HG03521 (cell line): ENCODE results near the gene CDKN1A.
"Not testable (repeated sequence)": the region's sequence is repeated elsewhere in the genome, so short reads cannot be mapped to it uniquely, and the experiment has no call there.

ENCODE experiments used
- ATAC-seq: cut with Tn5 transposase; IDR thresholded peaks from one replicate; pipeline ENCODE4 v1.9.1; 2021; ENCODE audit warnings: mild to moderate bottlenecking, moderate library complexity; ENCODE audit not compliant: unreplicated experiment

The CDKN1A gene

GRCh38 chr6:36678488-36679042 is at the start of gene CDKN1A:
Gene CDKN1A, plus strand, starts transcription at chr6:36678714. Its CDS starts 5,388 bp downstream, at chr6:36684102.
- peak; percentile 50 for ATAC-seq

- ATAC-seq: no peak
Measured at GRCh38 chr6:36629784-36630183, 48.7 kb upstream of the CDKN1A start.

- no peak for ATAC-seq
Measured at GRCh38 chr6:36631326-36632011, 47.0 kb upstream of the CDKN1A start.

- no peak for ATAC-seq
Measured at GRCh38 chr6:36633370-36633769, 45.1 kb upstream of the CDKN1A start.

GRCh38 chr6:36633915-36634314 is 44.6 kb upstream of the CDKN1A start:
- no peak for ATAC-seq

- no peak for ATAC-seq
Measured at GRCh38 chr6:36634317-36635108, 44.0 kb upstream of the CDKN1A start.

GRCh38 chr6:36636283-36636682 is 42.2 kb upstream of the CDKN1A start:
- no peak for ATAC-seq

- no peak for ATAC-seq
Measured at GRCh38 chr6:36636687-36637418, 41.7 kb upstream of the CDKN1A start.

GRCh38 chr6:36638579-36638978 is 39.9 kb upstream of the CDKN1A start:
- ATAC-seq: no peak

- ATAC-seq: no peak
Measured at GRCh38 chr6:36639171-36639808, 39.2 kb upstream of the CDKN1A start.

- ATAC-seq: no peak
Measured at GRCh38 chr6:36641543-36641942, 37.0 kb upstream of the CDKN1A start.

- ATAC-seq: no peak
Measured at GRCh38 chr6:36642913-36643817, 35.3 kb upstream of the CDKN1A start.

GRCh38 chr6:36643977-36644376 is 34.5 kb upstream of the CDKN1A start:
- no peak for ATAC-seq

GRCh38 chr6:36649086-36649485 is 29.4 kb upstream of the CDKN1A start:
- no peak for ATAC-seq

GRCh38 chr6:36649701-36650484 is 28.6 kb upstream of the CDKN1A start:
- no peak for ATAC-seq

- ATAC-seq: no peak
Measured at GRCh38 chr6:36650848-36651478, 27.6 kb upstream of the CDKN1A start.

GRCh38 chr6:36651659-36652379 is 26.7 kb upstream of the CDKN1A start:
- ATAC-seq: no peak

GRCh38 chr6:36654469-36654868 is 24.0 kb upstream of the CDKN1A start:
- not testable (repeated sequence) for ATAC-seq
